HepG2 (cell line): Measurements from ENCODE around the gene SCFD1. TPM values are rescaled to one million over a fixed set of nuclear protein-coding genes. Genes with fewer than 3 reads are reported as not detected.

Experiments used
- ATAC-seq: fragments of 200-7000 bp; cut with Tn5 transposase; 3 replicates; pipeline ENCODE4 v1.9.1; 2020; ENCODE audit warnings: mild to moderate bottlenecking, moderate library complexity
- BruUV-seq: library from RNA; stranded (reverse); fragments of 400-500 nt; replicated peaks from 2 replicates; lab custom pipeline; 2021; lab: Mats Ljungman, UMichigan
- CTCF ChIA-PET: fragments of 300-600 bp; formaldehyde crosslinking; extraction: SDS; loops from one replicate; lab custom pipeline; 2021; ENCODE audit warnings: low total read pairs, inconsistent platforms, low intra/inter-chr PET ratio; lab: Yijun Ruan, JAX
- POLR2A ChIA-PET: fragments of 350-600 bp; sonication (Branson Sonifier 250); formaldehyde crosslinking; loops from one replicate; lab custom pipeline; 2020; ENCODE audit warnings: antibody characterized with exemption, inconsistent platforms; lab: Yijun Ruan, JAX
- DNase-seq: peaks from one replicate; pipeline ENCODE4 v3.0.0-alpha.2; 2015; ENCODE audit warnings: low spot score
- FAIRE-seq: peaks from 3 replicates; lab custom pipeline; 2011; peaks lifted over from hg19 to GRCh38; lab: Jason Lieb, UNC
- H2AFZ ChIP-seq: one replicate; pipeline ENCODE4 v1.6.1; 2011; ENCODE audit warnings: low read length, inconsistent platforms
- H3K27ac ChIP-seq: fragments of 300-600 bp; 3 replicates; pipeline ENCODE4 v1.8.0; 2011; ENCODE audit warnings: mixed run types, mild to moderate bottlenecking, mixed read lengths, low read length, inconsistent platforms; ENCODE audit not compliant: insufficient read depth; ENCODE audit errors: extremely low read length
- H3K27me3 ChIP-seq, 2 experiments: fragments of 200-600 bp in 1 of 2; 2 replicates in 1 of 2; 3 replicates in 1 of 2; pipeline versions ENCODE4 v1.6.0 to v1.8.0; 2011; ENCODE audit warnings: low read length in 2 of 2, mild to moderate bottlenecking in 2 of 2, moderate library complexity in 2 of 2, inconsistent platforms in 1 of 2; ENCODE audit not compliant: insufficient read depth in 2 of 2, control insufficient read depth in 1 of 2
- H3K36me3 ChIP-seq, 2 experiments: fragments of 200-600 bp in 1 of 2; replicated peaks in 1 of 2; 2 replicates in 1 of 2; 3 replicates in 1 of 2; pipeline versions ENCODE4 v1.5.1 to v1.8.0; 2011; ENCODE audit warnings: low read length in 2 of 2, inconsistent platforms in 1 of 2; ENCODE audit not compliant: insufficient read depth in 2 of 2, control insufficient read depth in 1 of 2
- H3K4me1 ChIP-seq: 2 replicates; pipeline ENCODE4 v1.5.1; 2012; ENCODE audit warnings: low read length, inconsistent platforms; ENCODE audit not compliant: insufficient read depth
- H3K4me2 ChIP-seq: 2 replicates; pipeline ENCODE4 v1.6.0; 2011; ENCODE audit warnings: low read depth, low read length, inconsistent platforms
- H3K4me3 ChIP-seq, 3 experiments: fragments of 200-600 bp in 1 of 3; sonication (generic), shearing (Covaris generic) in 1 of 3; replicated peaks in 1 of 3; 2 replicates each; pipeline ENCODE4 v1.5.1; 2011 to 2016; ENCODE audit warnings: low read length in 3 of 3, inconsistent platforms in 2 of 3, low read depth in 2 of 3, mild to moderate bottlenecking in 2 of 3, control low read depth in 1 of 3, mixed read lengths in 1 of 3; ENCODE audit not compliant: insufficient read depth in 1 of 3
- H3K79me2 ChIP-seq: one replicate; pipeline ENCODE4 v1.6.1; 2011; ENCODE audit warnings: low read length, inconsistent platforms; ENCODE audit not compliant: insufficient read depth
- H3K9ac ChIP-seq: 2 replicates; pipeline ENCODE4 v1.6.0; 2011; ENCODE audit warnings: mild to moderate bottlenecking, low read depth, low read length, inconsistent platforms; ENCODE audit not compliant: insufficient read depth
- H3K9me3 ChIP-seq: 2 replicates; pipeline ENCODE4 v1.5.1; 2012; ENCODE audit warnings: mild to moderate bottlenecking, low read length
- H4K20me1 ChIP-seq: 2 replicates; pipeline ENCODE4 v1.6.0; 2011; ENCODE audit warnings: inconsistent platforms, mild to moderate bottlenecking, low read length, moderate library complexity; ENCODE audit not compliant: insufficient read depth
- MBNL3 ChIP-seq: fragments of 250-450 bp; sonication (Bioruptor Pico); conservative IDR thresholded peaks from 2 replicates; pipeline ENCODE4 v1.8.0; 2022; ENCODE audit warnings: mild to moderate bottlenecking, inconsistent platforms
- PCBP2 ChIP-seq: fragments of 200-400 bp; formaldehyde crosslinking; optimal IDR thresholded peaks from 2 replicates; pipeline ENCODE3; 2018; ENCODE audit warnings: low read length, low read depth; ENCODE audit not compliant: poor library complexity, severe bottlenecking
- RBFOX2 ChIP-seq: fragments of 200-400 bp; formaldehyde crosslinking; IDR thresholded peaks from 2 replicates; pipeline ENCODE4 v1.6.1; 2017; ENCODE audit warnings: low read depth, mild to moderate bottlenecking, low read length
- ZSCAN25 ChIP-seq: sonication (generic); formaldehyde crosslinking; IDR thresholded peaks from 2 replicates; pipeline ENCODE4 v1.8.0; 2022; ENCODE audit warnings: mild to moderate bottlenecking, missing genetic modification reagents
- WGBS: methylation state at CpG from one replicate; pipeline ENCODE4 v1.1.6; 2017; ENCODE audit warnings: low lambda C conversion rate; 5-methylcytosine and 5-hydroxymethylcytosine counted together
- in situ Hi-C: cut with HindIII; loops from 2 replicates; pipeline ENCODE4 v1.10.0; 2017; ENCODE audit warnings: low pct_unique_long_range_greater_than_20kb; ENCODE audit not compliant: extremely low pct_ligation_motif_present
- intact Hi-C: fragments of 100-400 bp; cut with micrococcal nuclease; formaldehyde crosslinking; loops from one replicate; pipeline ENCODE4 v1.10.0; 2022; ENCODE audit not compliant: unreplicated experiment
- polyA plus RNA-seq, 8 experiments: library from polyadenylated mRNA; depleted of rRNA in 3 of 8; stranded (reverse) in 7 of 8; unstranded in 1 of 8; fragments of >200 nt; fragmentation: Illumina TruSeq in 4 of 8; extraction: Trizol in 4 of 8; gene quantifications; 2 replicates each; pipeline versions ENCODE4 v1.2.1 to v1.2.3, GENCODE V29; 2011 to 2016; ENCODE audit warnings: low read depth in 4 of 8, missing spikeins in 1 of 8, mixed read lengths in 1 of 8; ENCODE audit not compliant: insufficient read depth in 1 of 8
- total RNA-seq, 5 experiments: library from RNA; depleted of rRNA; stranded (reverse); fragments of >200 nt; fragmentation: Illumina TruSeq; extraction: Trizol; gene quantifications; 2 replicates each; pipeline ENCODE4 v1.2.3, GENCODE V29; 2016; ENCODE audit warnings: low read depth in 1 of 5
- TF ChIP-seq, protein P1 (sequence below): sonication (generic); formaldehyde crosslinking; IDR thresholded peaks from 2 replicates; pipeline ENCODE4 v1.4.0; 2020; ENCODE audit warnings: missing genetic modification reagents
- TF ChIP-seq, protein P2 (sequence below): sonication (generic); formaldehyde crosslinking; IDR thresholded peaks from 2 replicates; pipeline ENCODE4 v1.4.0; 2020; ENCODE audit warnings: mild to moderate bottlenecking, missing genetic modification reagents
- TF ChIP-seq, protein P3 (sequence below): sonication (generic); formaldehyde crosslinking; IDR thresholded peaks from 2 replicates; pipeline ENCODE4 v1.5.0; 2020; ENCODE audit warnings: missing genetic modification reagents

SCFD1 gene
- total and polyA plus RNA-seq, 2 of the 13 experiments (the other 11 are each of a cell fraction or from before 2014, with no cell fraction given): 235 to 256 TPM

- ChIA-PET CTCF (no interaction called here), POLR2A (no interaction called here)
- peaks cover 1 to 9% of the 10 kb centered on the region in 2 experiments; a peak in 3 of 5 replicates for H3K36me3 ChIP-seq
- WGBS: 94% methylated on average over 5 of the region's 5 CpGs
- H3K4me1 ChIP-seq: peaks cover 61% of the 10 kb centered on the region
- no peak overlapping the region for H3K27ac ChIP-seq
- no peak for FAIRE-seq
- in situ Hi-C loops: no loop called here
- ATAC-seq: no peak
- H2AFZ ChIP-seq: no peak overlapping the region
- H4K20me1 ChIP-seq: peaks cover 43% of the 10 kb centered on the region
- peaks cover 71% of the 10 kb centered on the region for H3K79me2 ChIP-seq
- DNase-seq: no peak
- peak overlapping the region; percentile 92 for H3K4me2 ChIP-seq
- intact Hi-C loops: loop anchor here (5.0 kb wide), 2 partner anchors 68 to 1578 kb away; partner anchors contain the start of genes RNU6-7 and RNU6-8
- peak overlapping the region; percentile 97 for H3K9ac ChIP-seq
- H3K9me3 ChIP-seq: no peaks in the 10 kb centered on the region
- H3K4me3 ChIP-seq: peak overlapping the region; percentile 92 to 96 (median 94); a peak in 5 of 6 replicates
- BruUV-seq: no TSS peak
- peaks cover 0 to 4% of the 10 kb centered on the region in 2 experiments; a peak in 2 of 5 replicates for H3K27me3 ChIP-seq
- TF ChIP-seq, protein P1, sequence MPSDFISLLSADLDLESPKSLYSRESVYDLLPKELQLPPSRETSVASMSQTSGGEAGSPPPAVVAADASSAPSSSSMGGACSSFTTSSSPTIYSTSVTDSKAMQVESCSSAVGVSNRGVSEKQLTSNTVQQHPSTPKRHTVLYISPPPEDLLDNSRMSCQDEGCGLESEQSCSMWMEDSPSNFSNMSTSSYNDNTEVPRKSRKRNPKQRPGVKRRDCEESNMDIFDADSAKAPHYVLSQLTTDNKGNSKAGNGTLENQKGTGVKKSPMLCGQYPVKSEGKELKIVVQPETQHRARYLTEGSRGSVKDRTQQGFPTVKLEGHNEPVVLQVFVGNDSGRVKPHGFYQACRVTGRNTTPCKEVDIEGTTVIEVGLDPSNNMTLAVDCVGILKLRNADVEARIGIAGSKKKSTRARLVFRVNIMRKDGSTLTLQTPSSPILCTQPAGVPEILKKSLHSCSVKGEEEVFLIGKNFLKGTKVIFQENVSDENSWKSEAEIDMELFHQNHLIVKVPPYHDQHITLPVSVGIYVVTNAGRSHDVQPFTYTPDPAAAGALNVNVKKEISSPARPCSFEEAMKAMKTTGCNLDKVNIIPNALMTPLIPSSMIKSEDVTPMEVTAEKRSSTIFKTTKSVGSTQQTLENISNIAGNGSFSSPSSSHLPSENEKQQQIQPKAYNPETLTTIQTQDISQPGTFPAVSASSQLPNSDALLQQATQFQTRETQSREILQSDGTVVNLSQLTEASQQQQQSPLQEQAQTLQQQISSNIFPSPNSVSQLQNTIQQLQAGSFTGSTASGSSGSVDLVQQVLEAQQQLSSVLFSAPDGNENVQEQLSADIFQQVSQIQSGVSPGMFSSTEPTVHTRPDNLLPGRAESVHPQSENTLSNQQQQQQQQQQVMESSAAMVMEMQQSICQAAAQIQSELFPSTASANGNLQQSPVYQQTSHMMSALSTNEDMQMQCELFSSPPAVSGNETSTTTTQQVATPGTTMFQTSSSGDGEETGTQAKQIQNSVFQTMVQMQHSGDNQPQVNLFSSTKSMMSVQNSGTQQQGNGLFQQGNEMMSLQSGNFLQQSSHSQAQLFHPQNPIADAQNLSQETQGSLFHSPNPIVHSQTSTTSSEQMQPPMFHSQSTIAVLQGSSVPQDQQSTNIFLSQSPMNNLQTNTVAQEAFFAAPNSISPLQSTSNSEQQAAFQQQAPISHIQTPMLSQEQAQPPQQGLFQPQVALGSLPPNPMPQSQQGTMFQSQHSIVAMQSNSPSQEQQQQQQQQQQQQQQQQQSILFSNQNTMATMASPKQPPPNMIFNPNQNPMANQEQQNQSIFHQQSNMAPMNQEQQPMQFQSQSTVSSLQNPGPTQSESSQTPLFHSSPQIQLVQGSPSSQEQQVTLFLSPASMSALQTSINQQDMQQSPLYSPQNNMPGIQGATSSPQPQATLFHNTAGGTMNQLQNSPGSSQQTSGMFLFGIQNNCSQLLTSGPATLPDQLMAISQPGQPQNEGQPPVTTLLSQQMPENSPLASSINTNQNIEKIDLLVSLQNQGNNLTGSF: no peak
- TF ChIP-seq, protein P2, sequence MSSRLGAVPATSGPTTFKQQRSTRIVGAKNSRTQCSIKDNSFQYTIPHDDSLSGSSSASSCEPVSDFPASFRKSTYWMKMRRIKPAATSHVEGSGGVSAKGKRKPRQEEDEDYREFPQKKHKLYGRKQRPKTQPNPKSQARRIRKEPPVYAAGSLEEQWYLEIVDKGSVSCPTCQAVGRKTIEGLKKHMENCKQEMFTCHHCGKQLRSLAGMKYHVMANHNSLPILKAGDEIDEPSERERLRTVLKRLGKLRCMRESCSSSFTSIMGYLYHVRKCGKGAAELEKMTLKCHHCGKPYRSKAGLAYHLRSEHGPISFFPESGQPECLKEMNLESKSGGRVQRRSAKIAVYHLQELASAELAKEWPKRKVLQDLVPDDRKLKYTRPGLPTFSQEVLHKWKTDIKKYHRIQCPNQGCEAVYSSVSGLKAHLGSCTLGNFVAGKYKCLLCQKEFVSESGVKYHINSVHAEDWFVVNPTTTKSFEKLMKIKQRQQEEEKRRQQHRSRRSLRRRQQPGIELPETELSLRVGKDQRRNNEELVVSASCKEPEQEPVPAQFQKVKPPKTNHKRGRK (CRISPR knock-in tag): 0 out of 2 replicates have a peak, but pooled peaks have one; percentile 64
- TF ChIP-seq PCBP2 (no peak), ZSCAN25 (CRISPR knock-in tag) (no peak), MBNL3 (no peak), RBFOX2 (peak; percentile 57)
- TF ChIP-seq, protein P3, sequence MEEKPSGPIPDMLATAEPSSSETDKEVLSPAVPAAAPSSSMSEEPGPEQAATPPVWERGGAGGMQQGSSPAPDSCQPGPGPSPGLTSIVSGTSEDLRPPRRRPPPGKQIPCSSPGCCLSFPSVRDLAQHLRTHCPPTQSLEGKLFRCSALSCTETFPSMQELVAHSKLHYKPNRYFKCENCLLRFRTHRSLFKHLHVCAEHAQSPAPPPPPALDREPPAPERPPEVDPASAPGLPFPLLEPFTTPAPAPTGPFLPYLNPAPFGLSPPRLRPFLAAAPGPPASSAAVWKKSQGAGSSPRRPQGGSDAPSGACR (CRISPR knock-in tag): no peak
These were observed 2.0 kb downstream of the SCFD1 start for GRCh38 chr14:30624132-30624423.
